Muscle layer of colon (tissue), 2 donors: ENCODE measurements around the gene HOXC10.

Source experiments
- H3K27ac ChIP-seq: one replicate; pipeline ENCODE4 v1.7.0; 2013; ENCODE audit warnings: low read depth, mild to moderate bottlenecking, low read length, moderate library complexity
- H3K27me3 ChIP-seq, 2 donors: one replicate each; pipeline ENCODE4 v1.7.0; 2013; ENCODE audit warnings: low read length in 2 of 2, mild to moderate bottlenecking in 2 of 2; ENCODE audit not compliant: insufficient read depth in 2 of 2, control insufficient read depth in 1 of 2
- H3K36me3 ChIP-seq: one replicate; pipeline ENCODE4 v1.7.0; 2013; ENCODE audit warnings: mild to moderate bottlenecking, low read length; ENCODE audit not compliant: insufficient read depth
- H3K4me1 ChIP-seq: one replicate; pipeline ENCODE4 v1.7.0; 2013; ENCODE audit warnings: mild to moderate bottlenecking, low read length; ENCODE audit not compliant: insufficient read depth
- H3K4me3 ChIP-seq, 2 donors: one replicate each; pipeline ENCODE4 v1.7.0; 2013; ENCODE audit warnings: low read length in 2 of 2, low read depth in 1 of 2, mild to moderate bottlenecking in 1 of 2, moderate library complexity in 1 of 2
- H3K9ac ChIP-seq: one replicate; pipeline ENCODE4 v1.7.0; 2013; ENCODE audit warnings: low read length
- H3K9me3 ChIP-seq: one replicate; pipeline ENCODE4 v1.7.0; 2013; ENCODE audit warnings: mild to moderate bottlenecking, low read length
- donor health status: abdominal sarcoma.
- donor health status: Adenocarcinoma of cecum.

HOXC10 gene

DNA sequence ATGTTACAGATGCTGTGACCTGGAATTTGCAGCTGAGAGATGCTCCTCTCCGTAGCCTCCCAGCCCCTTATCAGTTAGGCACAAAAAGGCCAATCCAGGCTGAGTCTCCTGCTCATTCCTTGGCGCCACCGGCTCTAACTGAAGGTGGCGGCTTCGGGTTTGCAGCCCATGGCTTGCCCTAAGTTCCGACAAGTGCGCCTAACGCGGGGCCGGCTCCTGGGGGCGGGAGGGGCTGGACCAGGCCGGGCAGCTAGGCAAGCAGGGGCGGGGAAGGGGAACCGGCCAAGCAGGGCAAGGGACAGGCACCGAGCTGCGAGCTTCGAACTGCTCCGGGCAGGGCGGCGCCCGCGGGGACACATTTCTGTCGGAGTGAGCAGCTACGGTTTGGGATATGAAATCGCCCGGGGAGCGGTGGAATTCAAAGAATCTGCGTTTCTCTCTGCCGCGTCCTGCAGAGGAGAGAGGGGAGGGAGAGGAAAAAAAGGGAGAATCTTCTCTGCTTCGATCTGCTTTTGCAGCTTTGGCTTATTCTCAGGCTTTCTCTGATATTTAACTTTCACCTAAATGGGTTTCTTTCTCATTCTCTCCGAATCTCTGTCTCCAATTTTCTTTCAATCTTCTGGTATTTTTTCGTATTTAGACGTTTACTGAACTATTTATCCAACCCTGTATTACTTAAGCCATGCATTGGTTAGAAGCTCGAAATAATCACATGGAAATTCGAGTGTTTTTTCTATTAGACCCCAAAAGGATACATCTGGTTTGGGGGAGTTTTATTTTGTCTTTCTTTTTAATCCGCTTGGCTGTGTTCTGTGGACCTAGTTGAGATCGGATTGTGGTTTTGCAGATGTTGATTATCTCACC lies 31.8 kb upstream of the HOXC10 start:
- Histone ChIP-seq H3K27me3 (peaks cover 94 to 100% of the 10 kb centered on the region in 2 donors), H3K4me3 (no peak overlapping the region), H3K36me3 (no peaks in the 10 kb centered on the region), H3K9ac (no peak overlapping the region), H3K4me1 (peaks cover 6% of the 10 kb centered on the region), H3K9me3 (no peaks in the 10 kb centered on the region), H3K27ac (no peak overlapping the region)

DNA sequence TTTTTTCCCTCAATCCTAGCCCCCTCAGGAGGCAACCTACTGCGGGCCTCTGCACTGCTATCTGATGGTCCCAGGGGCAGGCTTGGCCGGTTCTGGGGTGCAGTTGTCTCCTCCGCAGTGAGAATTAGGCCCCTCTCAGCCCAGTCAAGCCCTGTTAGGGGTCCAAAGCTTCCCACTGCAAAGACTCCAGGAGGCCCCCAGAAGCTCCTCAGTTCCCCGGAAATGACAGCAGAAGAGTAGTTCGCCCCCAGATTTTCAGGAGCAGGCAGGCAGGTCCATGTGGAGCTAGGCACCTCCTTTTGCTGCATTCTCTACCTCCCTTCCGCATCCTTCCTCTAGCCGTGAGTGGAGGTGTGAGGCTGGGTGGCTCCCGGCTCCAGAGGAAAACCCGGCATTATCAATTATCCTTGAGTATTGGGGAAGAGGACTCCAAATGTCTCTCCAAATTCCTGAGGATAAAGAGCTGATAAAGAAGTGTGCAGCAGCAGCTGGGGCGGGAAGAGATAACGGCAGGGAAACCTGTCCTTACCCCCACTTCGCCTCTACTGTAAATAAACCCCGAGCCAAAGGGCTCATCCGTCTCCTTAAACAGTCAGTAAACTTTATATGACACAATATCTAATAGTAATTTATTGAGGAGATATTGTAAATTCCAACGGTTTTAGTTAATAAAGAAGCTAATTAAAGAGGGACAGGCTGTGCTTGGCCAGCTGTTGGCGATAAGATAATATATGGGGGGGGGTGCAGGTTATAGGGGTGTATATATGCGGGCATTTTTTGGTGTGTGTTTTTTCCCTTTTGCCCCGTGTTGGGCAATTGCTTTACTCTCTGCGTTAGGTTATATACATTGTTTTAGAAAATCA lies 30.9 kb upstream of the HOXC10 start:
- Histone ChIP-seq H3K27me3 (peaks cover 91 to 98% of the 10 kb centered on the region in 2 donors), H3K4me3 (no peak overlapping the region), H3K4me1 (peaks cover 6% of the 10 kb centered on the region), H3K9me3 (no peaks in the 10 kb centered on the region), H3K9ac (no peak overlapping the region), H3K36me3 (no peaks in the 10 kb centered on the region), H3K27ac (no peak overlapping the region)

DNA sequence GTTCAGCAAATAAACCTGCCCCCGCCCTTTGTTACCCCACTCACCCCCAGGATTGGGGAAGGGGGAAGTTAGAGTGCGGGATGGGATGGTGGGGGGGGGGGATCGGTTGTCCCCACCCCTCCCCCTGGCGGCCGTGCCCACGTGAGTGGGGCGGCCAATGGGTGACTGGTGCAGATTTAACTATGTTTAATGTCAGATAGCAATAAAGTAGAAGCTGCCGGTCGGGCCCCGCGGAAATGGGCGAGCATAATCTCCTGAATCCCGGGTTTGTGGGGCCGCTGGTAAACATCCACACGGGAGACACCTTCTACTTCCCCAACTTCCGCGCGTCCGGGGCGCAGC lies 30.3 kb upstream of the HOXC10 start, which contains the start of gene HOXC12:
HOXC12 (plus strand) TSS at position 210 of the 342 bp plus-strand sequence; CDS start at position 237, 27 bp downstream.
- Histone ChIP-seq H3K9me3 (no peaks in the 10 kb centered on the region), H3K27ac (no peak within 1 kb of the TSS), H3K9ac (no peak within 1 kb of the TSS), H3K4me1 (peaks cover 6% of the 10 kb centered on the region), H3K27me3 (peaks cover 92 to 98% of the 10 kb centered on the region in 2 donors), H3K36me3 (no peaks in the 10 kb centered on the region), H3K4me3 (no peak within 1 kb of the TSS)

DNA sequence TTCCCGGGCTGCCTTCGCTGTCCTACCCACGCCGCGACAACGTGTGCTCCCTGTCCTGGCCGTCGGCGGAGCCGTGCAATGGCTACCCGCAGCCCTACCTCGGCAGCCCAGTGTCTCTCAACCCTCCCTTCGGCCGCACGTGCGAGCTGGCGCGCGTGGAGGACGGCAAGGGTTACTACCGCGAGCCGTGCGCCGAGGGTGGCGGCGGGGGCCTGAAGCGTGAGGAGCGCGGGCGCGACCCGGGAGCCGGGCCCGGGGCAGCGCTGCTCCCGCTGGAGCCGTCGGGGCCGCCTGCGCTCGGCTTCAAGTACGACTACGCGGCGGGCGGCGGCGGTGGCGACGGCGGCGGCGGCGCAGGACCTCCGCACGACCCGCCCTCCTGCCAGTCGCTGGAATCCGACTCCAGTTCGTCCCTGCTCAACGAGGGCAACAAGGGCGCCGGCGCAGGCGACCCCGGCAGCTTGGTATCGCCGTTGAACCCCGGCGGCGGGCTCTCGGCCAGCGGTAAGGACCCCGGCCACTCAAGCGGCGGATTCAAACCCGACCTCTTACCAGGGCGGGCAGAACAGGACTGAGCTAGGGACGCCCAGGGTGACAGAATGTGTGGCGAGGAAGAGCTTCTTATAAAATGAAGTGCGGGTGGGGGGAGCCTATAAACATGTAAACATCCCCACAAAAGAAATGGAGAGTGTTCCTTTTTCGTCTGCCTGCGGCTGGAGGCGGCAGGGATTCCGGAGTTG lies 29.7 kb upstream of the HOXC10 start:
- Histone ChIP-seq H3K4me1 (peaks cover 6% of the 10 kb centered on the region), H3K27ac (no peak overlapping the region), H3K4me3 (no peak overlapping the region), H3K9ac (no peak overlapping the region), H3K36me3 (no peaks in the 10 kb centered on the region), H3K9me3 (no peaks in the 10 kb centered on the region), H3K27me3 (peaks cover 94 to 98% of the 10 kb centered on the region in 2 donors)

DNA sequence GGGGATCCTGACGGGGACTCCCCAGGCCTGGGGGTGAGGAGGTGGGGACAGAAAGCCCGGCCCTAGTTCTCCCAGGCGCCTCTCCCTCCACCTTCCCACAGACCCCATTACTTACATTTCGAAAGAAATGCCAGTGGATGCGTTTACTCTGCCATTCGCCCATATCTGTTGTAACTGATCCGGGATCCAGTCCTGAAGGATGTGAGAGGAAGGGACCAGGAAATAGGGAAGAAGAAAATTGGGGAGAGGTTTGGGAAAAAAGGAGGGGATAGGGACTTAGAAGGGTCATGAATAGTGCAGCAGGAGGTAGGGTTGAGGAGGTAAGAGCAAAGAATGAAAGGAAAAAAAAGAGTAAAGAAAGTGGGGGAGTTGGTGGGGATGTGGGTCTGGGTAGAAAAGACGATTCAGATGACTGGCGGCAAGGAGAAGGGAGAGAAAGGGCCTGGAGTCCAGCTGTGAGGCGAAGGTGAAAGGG lies 29.1 kb upstream of the HOXC10 start:
- H3K4me3 ChIP-seq: no peak overlapping the region
- peaks cover 6% of the 10 kb centered on the region for H3K4me1 ChIP-seq
- no peak overlapping the region for H3K27ac ChIP-seq
- H3K36me3 ChIP-seq: no peaks in the 10 kb centered on the region
- no peak overlapping the region for H3K9ac ChIP-seq
- peaks cover 94 to 98% of the 10 kb centered on the region in 2 donors for H3K27me3 ChIP-seq
- no peaks in the 10 kb centered on the region for H3K9me3 ChIP-seq

DNA sequence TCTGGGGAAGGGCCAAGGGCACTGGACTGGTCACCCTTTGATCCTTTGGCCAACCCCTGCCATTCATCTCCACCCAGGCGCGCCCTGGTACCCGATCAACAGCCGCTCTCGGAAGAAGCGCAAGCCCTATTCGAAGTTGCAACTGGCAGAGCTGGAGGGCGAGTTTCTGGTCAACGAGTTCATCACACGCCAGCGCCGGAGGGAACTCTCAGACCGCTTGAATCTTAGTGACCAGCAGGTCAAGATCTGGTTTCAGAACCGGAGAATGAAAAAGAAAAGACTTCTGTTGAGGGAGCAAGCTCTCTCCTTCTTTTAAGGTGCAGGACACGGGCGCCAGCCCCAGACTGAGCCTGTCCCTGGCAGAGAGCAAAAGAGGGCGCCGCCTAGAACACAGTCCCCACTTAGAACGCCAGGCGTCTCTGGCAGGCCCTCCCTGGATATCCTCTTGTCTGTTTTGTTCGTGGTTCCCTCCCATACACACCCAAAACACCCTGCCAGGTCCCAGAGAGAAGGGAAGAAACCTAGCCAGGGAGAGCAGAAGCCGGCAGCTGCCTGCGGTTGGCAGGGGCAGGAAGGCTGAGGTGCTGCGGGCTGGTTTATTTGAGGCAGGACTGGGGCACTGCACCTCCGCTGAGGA lies 28.6 kb upstream of the HOXC10 start:
- no peaks in the 10 kb centered on the region for H3K9me3 ChIP-seq
- H3K27ac ChIP-seq: no peak overlapping the region
- peaks cover 89 to 98% of the 10 kb centered on the region in 2 donors for H3K27me3 ChIP-seq
- H3K9ac ChIP-seq: no peak overlapping the region
- no peaks in the 10 kb centered on the region for H3K36me3 ChIP-seq
- no peak overlapping the region for H3K4me3 ChIP-seq
- H3K4me1 ChIP-seq: peaks cover 3% of the 10 kb centered on the region

DNA sequence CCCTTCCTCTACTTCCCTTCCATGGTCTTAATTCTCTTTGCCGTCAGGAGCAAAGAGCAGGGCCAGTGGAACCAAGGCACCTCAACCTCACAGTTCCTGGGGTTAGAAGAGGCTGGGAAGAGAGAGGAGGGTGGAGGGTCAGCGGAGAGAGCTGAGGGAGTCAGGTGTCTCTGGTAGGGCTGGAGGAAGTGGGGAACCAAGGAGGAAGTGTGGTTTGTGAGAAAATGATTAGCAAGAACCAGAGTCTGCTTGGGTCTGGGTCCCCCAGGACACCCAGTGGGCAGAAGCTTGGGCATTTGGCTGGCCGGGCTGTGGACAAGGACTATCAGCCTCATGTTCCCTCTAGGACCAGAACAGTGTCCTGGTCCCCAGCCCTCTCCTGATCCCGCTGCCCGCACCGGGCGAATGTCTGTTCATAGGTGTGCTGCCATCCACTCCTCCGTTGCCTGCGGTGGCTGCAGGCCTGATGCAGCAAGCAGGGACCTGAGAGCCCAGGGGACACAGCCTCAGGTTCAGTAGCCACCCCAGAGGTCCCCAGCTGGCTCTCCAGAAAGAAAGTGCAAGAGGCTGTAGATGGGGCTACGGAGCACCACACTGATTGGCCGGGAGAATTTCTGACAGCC lies 27.9 kb upstream of the HOXC10 start:
- no peaks in the 10 kb centered on the region for H3K36me3 ChIP-seq
- H3K9ac ChIP-seq: no peak overlapping the region
- no peak overlapping the region for H3K4me3 ChIP-seq
- H3K9me3 ChIP-seq: no peaks in the 10 kb centered on the region
- no peak overlapping the region for H3K27ac ChIP-seq
- peaks cover 88 to 98% of the 10 kb centered on the region in 2 donors for H3K27me3 ChIP-seq
- H3K4me1 ChIP-seq: no peaks in the 10 kb centered on the region

DNA sequence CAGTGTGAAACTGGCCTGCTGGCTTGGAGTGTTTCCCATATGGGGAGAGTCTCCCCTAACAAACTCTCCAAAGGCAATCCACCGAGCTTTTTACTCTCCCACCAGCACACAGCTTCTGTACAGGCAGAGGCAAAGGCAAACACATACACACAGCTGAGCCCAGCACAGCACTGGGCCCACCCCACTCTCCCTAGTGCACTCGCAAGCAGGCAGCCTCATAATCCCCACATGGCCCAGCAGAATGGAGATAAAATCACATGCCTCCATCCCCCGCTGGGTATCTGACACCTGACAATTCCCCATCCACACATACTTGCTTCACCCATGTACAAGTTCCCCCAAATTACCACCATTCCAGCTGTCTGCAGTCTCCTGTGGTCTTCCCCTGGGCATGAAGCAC lies 26.8 kb upstream of the HOXC10 start:
- Histone ChIP-seq H3K4me1 (no peaks in the 10 kb centered on the region), H3K27ac (no peak overlapping the region), H3K9ac (no peak overlapping the region), H3K36me3 (no peaks in the 10 kb centered on the region), H3K4me3 (no peak overlapping the region), H3K9me3 (no peaks in the 10 kb centered on the region), H3K27me3 (peaks cover 83 to 98% of the 10 kb centered on the region in 2 donors)

DNA sequence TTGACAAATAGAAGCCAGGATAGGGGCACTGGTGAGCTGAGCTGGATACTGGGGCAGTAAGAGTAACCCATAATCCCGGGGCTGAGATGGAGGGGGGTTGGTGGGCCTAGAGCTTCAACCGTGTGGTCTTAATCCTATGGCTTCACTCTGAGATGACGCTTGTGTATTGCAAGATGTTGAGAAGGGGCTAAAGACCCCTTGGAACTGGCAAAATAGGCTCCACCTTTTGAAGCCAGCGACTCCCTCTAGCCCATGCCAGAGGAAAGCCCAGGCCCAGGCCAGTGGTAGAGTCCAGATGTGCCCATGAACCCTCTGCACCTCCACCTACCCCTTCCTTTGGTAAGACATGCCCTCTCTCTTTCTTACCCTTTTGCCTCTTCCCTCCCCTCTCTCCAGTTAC lies 25.6 kb upstream of the HOXC10 start:
- Histone ChIP-seq H3K9me3 (no peaks in the 10 kb centered on the region), H3K36me3 (no peaks in the 10 kb centered on the region)

DNA sequence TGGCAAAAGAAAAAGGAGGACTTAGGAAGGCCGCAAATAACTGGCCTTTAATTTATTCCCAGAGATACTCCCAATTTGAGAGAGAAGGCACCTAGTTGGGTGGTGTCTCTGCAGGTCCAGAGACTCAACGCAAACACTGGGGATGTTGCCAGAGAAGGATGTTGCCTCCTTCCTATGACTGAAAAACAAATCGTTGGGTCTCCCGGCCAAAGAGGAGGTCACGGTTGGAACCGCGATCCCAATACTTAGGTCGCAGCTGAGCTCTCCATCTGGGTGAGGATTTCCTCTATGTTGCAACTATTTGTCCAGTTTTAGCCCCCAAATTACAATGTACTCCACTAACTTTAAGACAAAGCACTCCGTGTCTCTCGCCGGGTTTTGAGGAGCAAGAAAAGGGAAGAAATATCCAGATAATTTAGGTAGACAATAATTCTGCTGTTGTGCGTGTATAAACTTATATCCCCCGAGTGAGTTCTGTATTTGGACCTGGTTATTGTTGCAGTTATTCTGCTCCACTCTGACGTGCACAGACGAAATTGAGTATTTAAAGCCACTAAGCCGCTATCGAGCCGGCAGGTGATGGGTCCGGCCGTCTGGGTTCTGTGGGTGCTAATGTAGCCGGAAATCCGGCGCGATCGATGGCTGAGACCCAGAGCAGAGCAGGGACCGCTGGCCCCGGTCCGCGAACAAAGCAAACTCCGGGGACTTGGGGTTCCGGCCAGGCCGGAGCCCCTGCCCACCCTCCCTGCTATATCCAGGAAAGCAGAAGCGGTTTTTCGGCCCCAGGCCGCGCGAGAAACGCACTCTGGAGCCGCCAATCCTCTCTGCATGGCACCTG lies 24.5 kb upstream of the HOXC10 start:
- no peak overlapping the region for H3K9ac ChIP-seq
- H3K4me3 ChIP-seq: no peak overlapping the region
- H3K9me3 ChIP-seq: no peaks in the 10 kb centered on the region
- no peak overlapping the region for H3K27ac ChIP-seq
- H3K27me3 ChIP-seq: peaks cover 84 to 97% of the 10 kb centered on the region in 2 donors
- no peaks in the 10 kb centered on the region for H3K36me3 ChIP-seq
- peaks cover 3% of the 10 kb centered on the region for H3K4me1 ChIP-seq

More for the DNA sequence above, 25.6 kb upstream of the HOXC10 start:
- Histone ChIP-seq H3K4me3 (no peak overlapping the region), H3K9ac (no peak overlapping the region), H3K4me1 (no peaks in the 10 kb centered on the region), H3K27me3 (peaks cover 81 to 97% of the 10 kb centered on the region in 2 donors), H3K27ac (no peak overlapping the region)
